ENCODE data around the gene PLEKHA7. TPM values are rescaled to one million over a fixed set of nuclear protein-coding genes. Genes with fewer than 3 reads are reported as not detected.

The PLEKHA7 gene
- total RNA-seq, 1 experiment from 2014 or later: 7.2 TPM

GRCh38 chr11:16825101-16825500, 189.1 kb downstream of the PLEKHA7 start:
- ChIA-PET POLR2A (no interaction called here), CTCF (no interaction called here), RAD21 (ENCODE audit: low non-redundant PET in 1 of 2, low total read pairs in 2 of 2, uncharacterized antibody in 2 of 2, unreplicated experiment in 2 of 2) (no interaction called here)
- H3K27me3 ChIP-seq (ENCODE audit: insufficient read depth, low read length): no peaks in the 10 kb centered on the region
- no peaks in the 10 kb centered on the region for H3K9me3 ChIP-seq (ENCODE audit: control insufficient read depth in 1 of 2, insufficient read depth in 1 of 2, low read depth in 1 of 2, low read length in 2 of 2)
- H4K20me1 ChIP-seq (ENCODE audit: insufficient read depth): no peaks in the 10 kb centered on the region
- H3K79me2 ChIP-seq (ENCODE audit: insufficient read depth, low read length): no peaks in the 10 kb centered on the region
- peaks cover 4 to 8% of the 10 kb centered on the region in 2 experiments; a peak in 3 of 4 replicates for H3K4me1 ChIP-seq (ENCODE audit: control insufficient read depth in 1 of 2, insufficient read depth in 2 of 2, low read length in 2 of 2)
- H3K4me3 ChIP-seq (replicated peaks in 1 of 2; ENCODE audit: low read depth in 1 of 2, low read length in 2 of 2): no peak overlapping the region
- DNase-seq (ENCODE audit: low read depth, low spot score): no peak
- H3K4me2 ChIP-seq (ENCODE audit: low read length): no peak overlapping the region
- H3K9ac ChIP-seq (ENCODE audit: low read length): no peak overlapping the region
- H3K27ac ChIP-seq (ENCODE audit: low read depth, low read length): no peak overlapping the region
- no peak for TF ChIP-seq POLR2A (IDR thresholded peaks at IDR 0.05; ENCODE audit: borderline replicate concordance, extremely low read depth, insufficient read depth, insufficient read length)
- no peak for TF ChIP-seq JUND (IDR thresholded peaks at IDR 0.05)
- no peak for TF ChIP-seq TCF7L2 (IDR thresholded peaks at IDR 0.05; ENCODE audit: borderline replicate concordance, extremely low read depth, insufficient read depth, insufficient read length)
- no peak for TF ChIP-seq ZNF274 (IDR thresholded peaks at IDR 0.05; ENCODE audit: low read depth, low read length)
- TF ChIP-seq RAD21 (IDR thresholded peaks at IDR 0.05; ENCODE audit: low read depth): no peak
- TF ChIP-seq SRF (IDR thresholded peaks at IDR 0.05; ENCODE audit: low read depth): no peak
- no peak for TF ChIP-seq ATF3 (IDR thresholded peaks at IDR 0.05)
- TF ChIP-seq REST (IDR thresholded peaks at IDR 0.05; ENCODE audit: low read depth): no peak
- TF ChIP-seq YY1 (IDR thresholded peaks at IDR 0.05; ENCODE audit: extremely low read depth, insufficient replicate concordance, low read depth, low read length): no peak
- TF ChIP-seq POLR2AphosphoS5 (IDR thresholded peaks at IDR 0.05; ENCODE audit: low read depth, low read length): no peak
- no peak for TF ChIP-seq FOSL1 (IDR thresholded peaks at IDR 0.05; ENCODE audit: low read depth)
- TF ChIP-seq CTCF (IDR thresholded peaks at IDR 0.05 in 2 of 3, conservative IDR thresholded peaks at IDR 0.05 in 1 of 3; ENCODE audit: borderline replicate concordance in 1 of 3, insufficient read depth in 1 of 3, low read depth in 2 of 3, low read length in 2 of 3): no peak
- no peak for TF ChIP-seq CEBPB (IDR thresholded peaks at IDR 0.05; ENCODE audit: low read depth)
- no peak for TF ChIP-seq EZH2phosphoT487 (IDR thresholded peaks at IDR 0.05; ENCODE audit: borderline replicate concordance)
- TF ChIP-seq ZFX (IDR thresholded peaks at IDR 0.05): no peak
- no peak for TF ChIP-seq ELF1 (IDR thresholded peaks at IDR 0.05; ENCODE audit: borderline replicate concordance, low read depth)
- no TSS peak for BruUV-seq (replicated peaks)
- H3K36me3 ChIP-seq (ENCODE audit: control insufficient read depth in 1 of 2, insufficient read depth in 2 of 2, low read length in 2 of 2): no peaks in the 10 kb centered on the region
- H2AFZ ChIP-seq (ENCODE audit: low read depth, low read length, poor library complexity, severe bottlenecking): no peak overlapping the region
- intact Hi-C loops (cut with micrococcal nuclease): no loop called here
- no peaks in the 10 kb centered on the region for H3K9me2 ChIP-seq (ENCODE audit: insufficient read depth)
- ATAC-seq: no peak
